ENCODE data around the gene SPEM3. TPM values are rescaled to one million over a fixed set of nuclear protein-coding genes. Genes with fewer than 3 reads are reported as not detected.
A peak's percentile ranks its signal among the peaks of the same experiment; 100 is the strongest.

SPEM3 gene
- total RNA-seq, 1 donor from 2014 or later: not detected

DNA sequence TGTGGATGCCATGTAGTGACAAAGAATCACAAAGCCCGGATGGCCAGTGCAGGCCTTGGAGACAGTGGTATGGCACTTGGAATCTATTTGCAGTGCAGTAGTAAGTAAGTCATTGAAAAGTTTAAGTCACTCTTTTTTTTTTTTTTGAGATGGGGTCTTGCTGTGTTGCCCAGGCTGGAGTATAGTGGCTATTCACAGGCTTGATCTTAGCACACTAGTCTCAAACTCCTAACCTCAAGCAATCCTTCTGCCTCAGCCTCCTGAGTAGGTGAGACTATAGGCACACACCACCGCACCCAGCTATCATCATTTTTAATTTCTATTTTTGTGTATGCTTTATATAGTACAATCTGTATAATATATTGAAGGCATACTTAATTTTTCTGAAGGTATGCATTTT, 30.0 kb upstream of the SPEM3 start:
- TF ChIP-seq, protein P1, sequence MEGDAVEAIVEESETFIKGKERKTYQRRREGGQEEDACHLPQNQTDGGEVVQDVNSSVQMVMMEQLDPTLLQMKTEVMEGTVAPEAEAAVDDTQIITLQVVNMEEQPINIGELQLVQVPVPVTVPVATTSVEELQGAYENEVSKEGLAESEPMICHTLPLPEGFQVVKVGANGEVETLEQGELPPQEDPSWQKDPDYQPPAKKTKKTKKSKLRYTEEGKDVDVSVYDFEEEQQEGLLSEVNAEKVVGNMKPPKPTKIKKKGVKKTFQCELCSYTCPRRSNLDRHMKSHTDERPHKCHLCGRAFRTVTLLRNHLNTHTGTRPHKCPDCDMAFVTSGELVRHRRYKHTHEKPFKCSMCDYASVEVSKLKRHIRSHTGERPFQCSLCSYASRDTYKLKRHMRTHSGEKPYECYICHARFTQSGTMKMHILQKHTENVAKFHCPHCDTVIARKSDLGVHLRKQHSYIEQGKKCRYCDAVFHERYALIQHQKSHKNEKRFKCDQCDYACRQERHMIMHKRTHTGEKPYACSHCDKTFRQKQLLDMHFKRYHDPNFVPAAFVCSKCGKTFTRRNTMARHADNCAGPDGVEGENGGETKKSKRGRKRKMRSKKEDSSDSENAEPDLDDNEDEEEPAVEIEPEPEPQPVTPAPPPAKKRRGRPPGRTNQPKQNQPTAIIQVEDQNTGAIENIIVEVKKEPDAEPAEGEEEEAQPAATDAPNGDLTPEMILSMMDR (IDR thresholded peaks at IDR 0.05): no peak
- DNase-seq (no peak), ATAC-seq (no peak)
- Histone ChIP-seq H3K27me3 (no peaks in the 10 kb centered on the region), H3K4me1 (peaks cover 12% of the 10 kb centered on the region), H3K36me3 (no peaks in the 10 kb centered on the region), H3K4me3 (no peak overlapping the region), H3K9me3 (no peaks in the 10 kb centered on the region), H3K27ac (no peak overlapping the region)
- intact Hi-C loops (cut with DNase I): no loop called here

GRCh38 chr17:7403043-7403726, 25.5 kb upstream of the SPEM3 start:
- ATAC-seq: no peak
- Histone ChIP-seq H3K36me3 (no peaks in the 10 kb centered on the region), H3K4me1 (peaks cover 10% of the 10 kb centered on the region), H3K4me3 (peak overlapping the region; percentile 64), H3K27me3 (no peaks in the 10 kb centered on the region), H3K27ac (peak overlapping the region; percentile 78), H3K9me3 (no peaks in the 10 kb centered on the region)
- DNase-seq: peak; percentile 73
- TF ChIP-seq, protein P1 (IDR thresholded peaks at IDR 0.05): no peak
- intact Hi-C loops (cut with DNase I): no loop called here

- TF ChIP-seq, protein P1 (IDR thresholded peaks at IDR 0.05): no peak
- intact Hi-C loops (cut with DNase I): no loop called here
- peaks cover 10% of the 10 kb centered on the region for H3K4me1 ChIP-seq
These were observed 25.0 kb upstream of the SPEM3 start for GRCh38 chr17:7403727-7403976.

DNA sequence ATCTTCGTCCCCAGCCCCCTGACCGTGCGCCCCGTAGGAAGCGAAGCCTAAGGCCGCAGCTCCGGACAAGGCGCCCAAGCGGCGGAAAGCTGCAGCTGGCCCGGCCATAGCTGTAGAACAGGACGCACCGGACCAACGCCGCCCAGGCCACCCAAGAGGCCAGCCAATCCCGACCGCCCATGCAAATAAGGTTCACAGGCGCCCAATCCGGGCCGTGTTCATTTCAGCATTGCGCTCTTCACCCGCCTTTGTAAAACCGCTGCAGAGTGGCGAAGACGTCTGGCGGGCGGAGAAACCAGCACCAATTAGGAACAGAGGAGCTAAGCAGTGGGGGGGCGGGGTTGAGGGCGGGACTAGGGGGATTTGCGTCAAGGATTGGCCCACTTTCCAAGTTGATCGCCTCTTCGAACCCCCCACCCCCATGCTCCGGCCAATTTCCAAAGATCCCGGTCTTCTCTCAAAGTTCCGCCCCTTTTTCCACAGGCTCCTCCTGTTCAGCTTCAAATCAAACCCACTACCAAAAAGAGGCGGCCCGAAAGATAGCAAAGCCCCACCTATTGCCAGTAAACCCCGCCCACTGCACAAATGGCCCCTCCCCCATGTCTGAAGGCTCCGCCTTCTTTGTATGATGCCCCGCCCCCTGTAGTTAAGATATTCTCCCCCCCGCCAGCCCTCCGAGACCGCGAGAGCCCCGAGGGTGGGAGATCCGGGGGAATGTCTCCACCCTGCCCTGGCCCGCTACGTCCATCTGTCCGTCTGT, 24.5 kb upstream of the SPEM3 start, which contains the start of gene TMEM256:
Gene TMEM256, minus strand, starts transcription at position 121 of the 760 bp plus-strand sequence. Its CDS starts 13 bp downstream, at position 108.
- H3K4me1 ChIP-seq: peaks cover 10% of the 10 kb centered on the region
- DNase-seq (peak; percentile 98), ATAC-seq (peak; percentile 94)
- TF ChIP-seq, protein P1 (IDR thresholded peaks at IDR 0.05): no peak
- H3K4me3 ChIP-seq: peak within 1 kb of the TSS; percentile 64
- H3K27me3 ChIP-seq: no peaks in the 10 kb centered on the region
- intact Hi-C loops (cut with DNase I): no loop called here
- H3K36me3 ChIP-seq: no peaks in the 10 kb centered on the region
- peak within 1 kb of the TSS; percentile 78 for H3K27ac ChIP-seq
- H3K9me3 ChIP-seq: no peaks in the 10 kb centered on the region

More at GRCh38 chr17:7403727-7403976, 25.0 kb upstream of the SPEM3 start:
- Histone ChIP-seq H3K9me3 (no peaks in the 10 kb centered on the region), H3K4me3 (peak overlapping the region; percentile 64), H3K27ac (peak overlapping the region; percentile 78), H3K36me3 (no peaks in the 10 kb centered on the region), H3K27me3 (no peaks in the 10 kb centered on the region)
- DNase-seq (no peak), ATAC-seq (peak; percentile 62)

- H3K4me3 ChIP-seq: peak overlapping the region; percentile 64
- peak overlapping the region; percentile 63 for H3K27ac ChIP-seq
- ATAC-seq (peak; percentile 37), DNase-seq (peak; percentile 82)
- no peaks in the 10 kb centered on the region for H3K36me3 ChIP-seq
- intact Hi-C loops (cut with DNase I): no loop called here
- H3K9me3 ChIP-seq: no peaks in the 10 kb centered on the region
- no peaks in the 10 kb centered on the region for H3K27me3 ChIP-seq
- peaks cover 10% of the 10 kb centered on the region for H3K4me1 ChIP-seq
- TF ChIP-seq, protein P1 (IDR thresholded peaks at IDR 0.05): no peak
These were observed 23.8 kb upstream of the SPEM3 start for GRCh38 chr17:7404737-7405349.
